HG03097 (cell line): Measurements from ENCODE around the gene PADI6.
A peak's percentile ranks its signal among the peaks of the same experiment; 100 is the strongest.

Experiments used
- ATAC-seq: cut with Tn5 transposase; IDR thresholded peaks from one replicate; pipeline ENCODE4 v1.9.1; 2021; ENCODE audit not compliant: unreplicated experiment, low FRiP score

PADI6 gene

GRCh38 chr1:17432412-17432811 lies 60.4 kb downstream of the PADI6 start:
- no peak for ATAC-seq

- ATAC-seq, result no peak
These were observed 61.3 kb downstream of the PADI6 start for GRCh38 chr1:17433261-17433660.

GRCh38 chr1:17434016-17434415 lies 62.0 kb downstream of the PADI6 start:
- no peak for ATAC-seq

GRCh38 chr1:17434601-17435000 lies 62.6 kb downstream of the PADI6 start:
- no peak for ATAC-seq

GRCh38 chr1:17436380-17437174 lies 64.6 kb downstream of the PADI6 start:
- no peak for ATAC-seq

- no peak for ATAC-seq
These were observed 65.2 kb downstream of the PADI6 start for GRCh38 chr1:17437260-17437579.

- ATAC-seq, result peak; percentile 32
These were observed 65.8 kb downstream of the PADI6 start for GRCh38 chr1:17437580-17438317.

GRCh38 chr1:17438318-17439249 lies 66.6 kb downstream of the PADI6 start:
- peak; percentile 38 for ATAC-seq

GRCh38 chr1:17439250-17440073 lies 67.5 kb downstream of the PADI6 start, which contains the start of gene RCC2:
Gene RCC2 (minus strand): TSS chr1:17439677. CDS start chr1:17438514, 1,163 bp downstream.
- peak; percentile 40 for ATAC-seq

GRCh38 chr1:17440074-17440826 lies 68.3 kb downstream of the PADI6 start:
- no peak for ATAC-seq

GRCh38 chr1:17440827-17441168 lies 68.8 kb downstream of the PADI6 start:
- no peak for ATAC-seq

- no peak for ATAC-seq
These were observed 69.4 kb downstream of the PADI6 start for GRCh38 chr1:17441265-17441992.

- no peak for ATAC-seq
These were observed 70.0 kb downstream of the PADI6 start for GRCh38 chr1:17441993-17442357.

GRCh38 chr1:17442841-17443240 lies 70.8 kb downstream of the PADI6 start:
- ATAC-seq, result no peak

GRCh38 chr1:17447501-17447992 lies 75.6 kb downstream of the PADI6 start:
- ATAC-seq, result no peak
